ENCODE measurements around the gene SEZ6L. TPM values are rescaled to one million over a fixed set of nuclear protein-coding genes. Genes with fewer than 3 reads are reported as not detected.

The SEZ6L gene
- total RNA-seq, 1 experiment from 2014 or later, result not detected

DNA sequence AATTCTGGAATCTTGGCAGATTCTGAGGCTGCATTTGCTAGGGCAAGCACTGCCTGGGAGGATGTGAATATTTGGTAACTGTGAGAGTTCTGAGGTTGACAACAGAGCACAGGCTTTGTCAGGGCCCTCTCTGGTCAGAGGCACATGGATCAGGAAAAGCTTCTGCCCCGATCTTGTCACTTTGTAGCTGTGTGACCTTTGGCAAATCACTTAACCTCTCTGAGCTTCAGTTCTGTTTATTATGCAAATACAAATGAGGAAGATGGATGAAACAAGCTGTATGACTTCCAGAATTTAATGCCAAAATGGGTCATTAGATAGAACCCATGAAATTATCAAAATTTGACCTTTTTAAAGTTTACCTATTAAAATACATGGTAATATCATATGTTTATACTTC is 94.9 kb downstream of the SEZ6L start:
- TF ChIP-seq EZH2phosphoT487 (IDR thresholded peaks at IDR 0.05; ENCODE audit: borderline replicate concordance) (no peak), TCF7L2 (IDR thresholded peaks at IDR 0.05; ENCODE audit: borderline replicate concordance, extremely low read depth, insufficient read depth, insufficient read length) (no peak), YY1 (IDR thresholded peaks at IDR 0.05; ENCODE audit: extremely low read depth, insufficient replicate concordance, low read depth, low read length) (no peak), SRF (IDR thresholded peaks at IDR 0.05; ENCODE audit: low read depth) (no peak), FOSL1 (IDR thresholded peaks at IDR 0.05; ENCODE audit: low read depth) (no peak), EGR1 (IDR thresholded peaks at IDR 0.05; ENCODE audit: low read depth) (no peak), JUND (IDR thresholded peaks at IDR 0.05) (no peak), ZFX (IDR thresholded peaks at IDR 0.05) (no peak), ELF1 (IDR thresholded peaks at IDR 0.05; ENCODE audit: borderline replicate concordance, low read depth) (no peak), POLR2A (IDR thresholded peaks at IDR 0.05; ENCODE audit: borderline replicate concordance, extremely low read depth, insufficient read depth, insufficient read length) (no peak), CEBPB (IDR thresholded peaks at IDR 0.05; ENCODE audit: low read depth) (no peak), EZH2 (IDR thresholded peaks at IDR 0.05) (no peak)
- TF ChIP-seq, protein P1, sequence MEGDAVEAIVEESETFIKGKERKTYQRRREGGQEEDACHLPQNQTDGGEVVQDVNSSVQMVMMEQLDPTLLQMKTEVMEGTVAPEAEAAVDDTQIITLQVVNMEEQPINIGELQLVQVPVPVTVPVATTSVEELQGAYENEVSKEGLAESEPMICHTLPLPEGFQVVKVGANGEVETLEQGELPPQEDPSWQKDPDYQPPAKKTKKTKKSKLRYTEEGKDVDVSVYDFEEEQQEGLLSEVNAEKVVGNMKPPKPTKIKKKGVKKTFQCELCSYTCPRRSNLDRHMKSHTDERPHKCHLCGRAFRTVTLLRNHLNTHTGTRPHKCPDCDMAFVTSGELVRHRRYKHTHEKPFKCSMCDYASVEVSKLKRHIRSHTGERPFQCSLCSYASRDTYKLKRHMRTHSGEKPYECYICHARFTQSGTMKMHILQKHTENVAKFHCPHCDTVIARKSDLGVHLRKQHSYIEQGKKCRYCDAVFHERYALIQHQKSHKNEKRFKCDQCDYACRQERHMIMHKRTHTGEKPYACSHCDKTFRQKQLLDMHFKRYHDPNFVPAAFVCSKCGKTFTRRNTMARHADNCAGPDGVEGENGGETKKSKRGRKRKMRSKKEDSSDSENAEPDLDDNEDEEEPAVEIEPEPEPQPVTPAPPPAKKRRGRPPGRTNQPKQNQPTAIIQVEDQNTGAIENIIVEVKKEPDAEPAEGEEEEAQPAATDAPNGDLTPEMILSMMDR (IDR thresholded peaks at IDR 0.05 in 2 of 3, conservative IDR thresholded peaks at IDR 0.05 in 1 of 3; ENCODE audit: borderline replicate concordance in 1 of 3, insufficient read depth in 1 of 3, low read depth in 2 of 3, low read length in 2 of 3), result no peak
- TF ChIP-seq, protein P2, sequence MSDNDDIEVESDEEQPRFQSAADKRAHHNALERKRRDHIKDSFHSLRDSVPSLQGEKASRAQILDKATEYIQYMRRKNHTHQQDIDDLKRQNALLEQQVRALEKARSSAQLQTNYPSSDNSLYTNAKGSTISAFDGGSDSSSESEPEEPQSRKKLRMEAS (IDR thresholded peaks at IDR 0.05), result no peak
- TF ChIP-seq, protein P3, sequence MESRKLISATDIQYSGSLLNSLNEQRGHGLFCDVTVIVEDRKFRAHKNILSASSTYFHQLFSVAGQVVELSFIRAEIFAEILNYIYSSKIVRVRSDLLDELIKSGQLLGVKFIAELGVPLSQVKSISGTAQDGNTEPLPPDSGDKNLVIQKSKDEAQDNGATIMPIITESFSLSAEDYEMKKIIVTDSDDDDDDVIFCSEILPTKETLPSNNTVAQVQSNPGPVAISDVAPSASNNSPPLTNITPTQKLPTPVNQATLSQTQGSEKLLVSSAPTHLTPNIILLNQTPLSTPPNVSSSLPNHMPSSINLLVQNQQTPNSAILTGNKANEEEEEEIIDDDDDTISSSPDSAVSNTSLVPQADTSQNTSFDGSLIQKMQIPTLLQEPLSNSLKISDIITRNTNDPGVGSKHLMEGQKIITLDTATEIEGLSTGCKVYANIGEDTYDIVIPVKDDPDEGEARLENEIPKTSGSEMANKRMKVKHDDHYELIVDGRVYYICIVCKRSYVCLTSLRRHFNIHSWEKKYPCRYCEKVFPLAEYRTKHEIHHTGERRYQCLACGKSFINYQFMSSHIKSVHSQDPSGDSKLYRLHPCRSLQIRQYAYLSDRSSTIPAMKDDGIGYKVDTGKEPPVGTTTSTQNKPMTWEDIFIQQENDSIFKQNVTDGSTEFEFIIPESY (IDR thresholded peaks at IDR 0.05; ENCODE audit: extremely low read depth, insufficient replicate concordance, low read length), result no peak
- H3K27ac ChIP-seq (ENCODE audit: low read depth, low read length), result no peak overlapping the region
- ChIA-PET CTCF (no interaction called here), POLR2A (no interaction called here), RAD21 (ENCODE audit: low non-redundant PET in 1 of 2, low total read pairs in 2 of 2, uncharacterized antibody in 2 of 2, unreplicated experiment in 2 of 2) (no interaction called here)
- H3K27me3 ChIP-seq (ENCODE audit: insufficient read depth, low read length), result peaks cover 38% of the 10 kb centered on the region
- no peak for DNase-seq (ENCODE audit: low read depth, low spot score)
- no peaks in the 10 kb centered on the region for H3K4me1 ChIP-seq (ENCODE audit: control insufficient read depth in 1 of 2, insufficient read depth in 2 of 2, low read length in 2 of 2)
- no peaks in the 10 kb centered on the region for H3K9me3 ChIP-seq (ENCODE audit: control insufficient read depth in 1 of 2, insufficient read depth in 1 of 2, low read depth in 1 of 2, low read length in 2 of 2)
- no peaks in the 10 kb centered on the region for H3K79me2 ChIP-seq (ENCODE audit: insufficient read depth, low read length)
- no peaks in the 10 kb centered on the region for H3K36me3 ChIP-seq (ENCODE audit: control insufficient read depth in 1 of 2, insufficient read depth in 2 of 2, low read length in 2 of 2)
- H3K9me2 ChIP-seq (ENCODE audit: insufficient read depth), result no peaks in the 10 kb centered on the region
- H3K4me2 ChIP-seq (ENCODE audit: low read length), result no peak overlapping the region
- H3K9ac ChIP-seq (ENCODE audit: low read length), result no peak overlapping the region
- H4K20me1 ChIP-seq (ENCODE audit: insufficient read depth), result no peaks in the 10 kb centered on the region
- no TSS peak for BruUV-seq (replicated peaks)
- no peak overlapping the region for H2AFZ ChIP-seq (ENCODE audit: low read depth, low read length, poor library complexity, severe bottlenecking)
- no peak overlapping the region for H3K4me3 ChIP-seq (replicated peaks in 1 of 2; ENCODE audit: low read depth in 1 of 2, low read length in 2 of 2)
- ATAC-seq, result no peak
- intact Hi-C loops (cut with micrococcal nuclease), result no loop called here

All from HCT116 (cell line).